ENCODE results near the gene KATNBL1.

- no peak for TF ChIP-seq SP1 (IDR thresholded peaks at IDR 0.05)
- no peak for TF ChIP-seq FOXA1 (IDR thresholded peaks at IDR 0.05)
- TF ChIP-seq CTBP1 (IDR thresholded peaks at IDR 0.05; ENCODE audit: borderline replicate concordance), result no peak
- TF ChIP-seq PKNOX1 (IDR thresholded peaks at IDR 0.05), result no peak
These were observed 14.2 kb upstream of the KATNBL1 start for GRCh38 chr15:34223904-34224596.
